NCI-H2081 treated with DMSO at 0.1 percent for 48 hours (cell line): ENCODE results near the gene NUDT17.

Experiments
- DNase-seq: peaks from one replicate; lab custom pipeline; 2025; lab: John Stamatoyannopoulos, UW

Gene NUDT17

GRCh38 chr1:145847827-145848226 lies 2.4 kb downstream of the NUDT17 start:
- DNase-seq = no peak

- no peak for DNase-seq
Measured at GRCh38 chr1:145849356-145850160, 4.1 kb downstream of the NUDT17 start.

GRCh38 chr1:145855426-145855948 lies 10.1 kb downstream of the NUDT17 start:
- no peak for DNase-seq

GRCh38 chr1:145857170-145857569 lies 11.7 kb downstream of the NUDT17 start:
- DNase-seq = no peak

GRCh38 chr1:145858238-145858900 lies 12.9 kb downstream of the NUDT17 start:
- no peak for DNase-seq

GRCh38 chr1:145858901-145859490 lies 13.6 kb downstream of the NUDT17 start, which contains the start of gene PIAS3:
Gene PIAS3, minus strand, starts transcription at chr1:145859081. Its CDS starts 91 bp downstream, at chr1:145858990.
- peak; percentile 60 for DNase-seq

GRCh38 chr1:145859491-145860023 lies 14.1 kb downstream of the NUDT17 start:
- DNase-seq = peak; percentile 49

- DNase-seq = no peak
Measured at GRCh38 chr1:145863282-145864018, 18.0 kb downstream of the NUDT17 start.

- no peak for DNase-seq
Measured at GRCh38 chr1:145868232-145868631, 22.8 kb downstream of the NUDT17 start.

- no peak for DNase-seq
Measured at GRCh38 chr1:145871994-145872924, 26.8 kb downstream of the NUDT17 start.

GRCh38 chr1:145874646-145875045 lies 29.2 kb downstream of the NUDT17 start:
- no peak for DNase-seq

- DNase-seq = no peak
Measured at GRCh38 chr1:145877923-145878486, 32.6 kb downstream of the NUDT17 start.

GRCh38 chr1:145878724-145879123 lies 33.3 kb downstream of the NUDT17 start:
- no peak for DNase-seq

GRCh38 chr1:145879775-145880174 lies 34.3 kb downstream of the NUDT17 start:
- peak; percentile 100 for DNase-seq

GRCh38 chr1:145884675-145885074 lies 39.2 kb downstream of the NUDT17 start:
- no peak for DNase-seq

- DNase-seq = peak; percentile 17
Measured at GRCh38 chr1:145885738-145886287, 40.4 kb downstream of the NUDT17 start, which contains the start of gene ANKRD35. Gene ANKRD35, minus strand, starts transcription at chr1:145885866. Its CDS starts 108 bp downstream, at chr1:145885758.

GRCh38 chr1:145886390-145886789 lies 41.0 kb downstream of the NUDT17 start:
- no peak for DNase-seq

- DNase-seq = no peak
Measured at GRCh38 chr1:145886816-145887215, 41.4 kb downstream of the NUDT17 start.

- DNase-seq = no peak
Measured at GRCh38 chr1:145887631-145888030, 42.2 kb downstream of the NUDT17 start.

GRCh38 chr1:145889722-145890121 lies 44.3 kb downstream of the NUDT17 start:
- no peak for DNase-seq
